A549 (cell line): ENCODE measurements around the gene TFCP2L1. TPM values are rescaled to one million over a fixed set of nuclear protein-coding genes. Genes with fewer than 3 reads are reported as not detected.
A peak's percentile ranks its signal among the peaks of the same experiment; 100 is the strongest.

Experiments used
- ATAC-seq, 2 experiments: fragments of 200-7000 bp in 1 of 2; fragments of >200 bp in 1 of 2; cut with Nextera tagmentation in 1 of 2; cut with Tn5 transposase in 1 of 2; 3 replicates each; pipeline versions ENCODE4 v1.8.0 to v1.9.1; 2018 to 2020; ENCODE audit warnings: mild to moderate bottlenecking in 1 of 2, moderate library complexity in 1 of 2
- CTCF ChIA-PET: fragments of 300-600 bp; sonication (Branson Sonifier 250); formaldehyde crosslinking; extraction: SDS; loops from one replicate; lab custom pipeline; 2021; ENCODE audit warnings: antibody characterized with exemption, inconsistent platforms; lab: Yijun Ruan, JAX
- POLR2A ChIA-PET: fragments of 350-600 bp; formaldehyde crosslinking; extraction: SDS; loops from one replicate; lab custom pipeline; 2021; ENCODE audit warnings: antibody characterized with exemption, inconsistent platforms; lab: Yijun Ruan, JAX
- DNase-seq, 2 experiments: peaks; one replicate each; pipeline versions ENCODE4 v3.0.0 to v3.0.0-alpha.2; 2011 to 2016; ENCODE audit warnings: low read depth in 1 of 2, low spot score in 1 of 2
- FAIRE-seq: peaks from 2 replicates; lab custom pipeline; 2011; peaks lifted over from hg19 to GRCh38; lab: Jason Lieb, UNC
- H3K27ac ChIP-seq, 2 experiments: fragments of >200 bp; sonication (Bioruptor Twin); formaldehyde crosslinking; 3 replicates each; pipeline ENCODE4 v1.5.1; 2016 to 2017
- H3K4me1 ChIP-seq: fragments of >200 bp; sonication (Bioruptor Twin); formaldehyde crosslinking; 3 replicates; pipeline ENCODE4 v1.6.1; 2016
- H3K4me2 ChIP-seq: fragments of >200 bp; sonication (Bioruptor Twin); formaldehyde crosslinking; 3 replicates; pipeline ENCODE4 v1.6.1; 2016
- H3K4me3 ChIP-seq: fragments of >200 bp; sonication (Bioruptor Twin); formaldehyde crosslinking; 3 replicates; pipeline ENCODE4 v1.5.1; 2016
- H3K9me3 ChIP-seq: fragments of >200 bp; sonication (Bioruptor Twin); formaldehyde crosslinking; 3 replicates; pipeline ENCODE4 v1.6.1; 2016
- CBX8 ChIP-seq: fragments of 200-600 bp; sonication (generic); IDR thresholded peaks from 2 replicates; pipeline ENCODE4 v1.6.1; 2016
- EHF ChIP-seq: fragments of 250-450 bp; sonication (Bioruptor Pico); IDR thresholded peaks from 2 replicates; pipeline ENCODE4 v1.5.0; 2020; ENCODE audit warnings: mild to moderate bottlenecking
- FOSB ChIP-seq: fragments of 250-450 bp; sonication (Bioruptor Pico); IDR thresholded peaks from 2 replicates; pipeline ENCODE4 v1.5.0; 2020; ENCODE audit warnings: mild to moderate bottlenecking, moderate library complexity
- FOXS1 ChIP-seq: fragments of 250-450 bp; sonication (Bioruptor Pico); IDR thresholded peaks from 2 replicates; pipeline ENCODE4 v1.5.0; 2020; ENCODE audit warnings: mild to moderate bottlenecking, moderate library complexity
- HDAC2 ChIP-seq: fragments of 200-600 bp; sonication (generic); IDR thresholded peaks from 2 replicates; pipeline ENCODE4 v1.6.1; 2016
- HEYL ChIP-seq: fragments of 250-450 bp; sonication (Bioruptor Pico); IDR thresholded peaks from 2 replicates; pipeline ENCODE4 v1.8.0; 2021; ENCODE audit warnings: mild to moderate bottlenecking, moderate library complexity
- HOXB13 ChIP-seq: fragments of 250-450 bp; sonication (Bioruptor Pico); IDR thresholded peaks from 2 replicates; pipeline ENCODE4 v1.5.0; 2020; ENCODE audit warnings: low read depth, mild to moderate bottlenecking, moderate library complexity
- HOXB5 ChIP-seq: fragments of 250-450 bp; sonication (Bioruptor Pico); IDR thresholded peaks from 2 replicates; pipeline ENCODE4 v1.5.0; 2020; ENCODE audit warnings: mild to moderate bottlenecking, moderate library complexity
- JUN ChIP-seq, 2 experiments: fragments of >200 bp; sonication (Bioruptor Twin); formaldehyde crosslinking; IDR thresholded peaks; 2 replicates in 1 of 2; 3 replicates in 1 of 2; pipeline ENCODE4 v1.6.1; 2016 to 2017
- MAZ ChIP-seq: fragments of 150-350 bp; IDR thresholded peaks from 2 replicates; pipeline ENCODE4 v1.6.1; 2014; ENCODE audit warnings: antibody characterized with exemption, low read depth, low read length, borderline replicate concordance
- MYC ChIP-seq: IDR thresholded peaks from 2 replicates; pipeline ENCODE4 v1.6.1; 2012; ENCODE audit warnings: mild to moderate bottlenecking, inconsistent platforms, low read length, improper control_type of control experiment, borderline replicate concordance
- PHF8 ChIP-seq: fragments of 200-600 bp; sonication (generic); IDR thresholded peaks from 2 replicates; pipeline ENCODE4 v1.6.1; 2016; ENCODE audit warnings: low read depth, mild to moderate bottlenecking, antibody characterized with exemption, moderate library complexity, borderline replicate concordance
- POLR2A ChIP-seq: IDR thresholded peaks from 2 replicates; pipeline ENCODE4 v1.6.1; 2012; ENCODE audit warnings: mild to moderate bottlenecking, low read length
- POLR2AphosphoS2 ChIP-seq: conservative IDR thresholded peaks from 2 replicates; pipeline ENCODE4 v1.6.1; 2012; ENCODE audit warnings: low read length, improper control_type of control experiment, inconsistent platforms
- RFX5 ChIP-seq: fragments of 450-650 bp; IDR thresholded peaks from 2 replicates; pipeline ENCODE4 v1.7.1; 2014; ENCODE audit warnings: antibody characterized with exemption, mild to moderate bottlenecking, moderate library complexity
- ZFP36 ChIP-seq: fragments of 450-650 bp; IDR thresholded peaks from 2 replicates; pipeline ENCODE4 v1.6.1; 2014; ENCODE audit warnings: borderline replicate concordance; ENCODE audit not compliant: partially characterized antibody
- ZSCAN20 ChIP-seq: fragments of 250-450 bp; sonication (Bioruptor Pico); IDR thresholded peaks from 2 replicates; pipeline ENCODE4 v1.8.0; 2022; ENCODE audit warnings: mild to moderate bottlenecking, moderate library complexity
- WGBS: methylation state at CpG from one replicate; pipeline ENCODE4 v1.1.6; 2017; ENCODE audit errors: missing lambda C conversion rate; 5-methylcytosine and 5-hydroxymethylcytosine counted together
- polyA minus RNA-seq: library from RNA; depleted of rRNA, polyadenylated mRNA; stranded (reverse); fragments of >200 nt; gene quantifications from 2 replicates; pipeline ENCODE4 v1.2.3, GENCODE V29; 2011; rRNA and poly(A)+ RNA removed
- polyA plus RNA-seq, 4 experiments: library from polyadenylated mRNA; depleted of rRNA in 3 of 4; stranded (reverse); fragments of >200 nt; fragmentation: RNase III in 1 of 4; extraction: RNeasy Plus Mini Kit Qiagen cat#74134 plus additional on column Dnase treatment in 1 of 4; gene quantifications; 2 replicates in 3 of 4; 3 replicates in 1 of 4; pipeline ENCODE4 v1.2.3, GENCODE V29; 2011 to 2017
- TF ChIP-seq, protein P1 (sequence below): fragments of >200 bp; sonication (Bioruptor Twin); formaldehyde crosslinking; IDR thresholded peaks from 3 replicates; pipeline ENCODE4 v1.5.1; 2016
- TF ChIP-seq, protein P2 (sequence below): fragments of 250-450 bp; sonication (Bioruptor Pico); IDR thresholded peaks from 2 replicates; pipeline ENCODE4 v1.5.0; 2020; ENCODE audit warnings: low read depth, mild to moderate bottlenecking, moderate library complexity
- TF ChIP-seq, protein P3 (sequence below): IDR thresholded peaks from 2 replicates; pipeline ENCODE4 v1.6.1; 2012
- TF ChIP-seq, protein P4 (sequence below): IDR thresholded peaks from 2 replicates; pipeline ENCODE4 v1.6.1; 2012

TFCP2L1 gene, protein sequence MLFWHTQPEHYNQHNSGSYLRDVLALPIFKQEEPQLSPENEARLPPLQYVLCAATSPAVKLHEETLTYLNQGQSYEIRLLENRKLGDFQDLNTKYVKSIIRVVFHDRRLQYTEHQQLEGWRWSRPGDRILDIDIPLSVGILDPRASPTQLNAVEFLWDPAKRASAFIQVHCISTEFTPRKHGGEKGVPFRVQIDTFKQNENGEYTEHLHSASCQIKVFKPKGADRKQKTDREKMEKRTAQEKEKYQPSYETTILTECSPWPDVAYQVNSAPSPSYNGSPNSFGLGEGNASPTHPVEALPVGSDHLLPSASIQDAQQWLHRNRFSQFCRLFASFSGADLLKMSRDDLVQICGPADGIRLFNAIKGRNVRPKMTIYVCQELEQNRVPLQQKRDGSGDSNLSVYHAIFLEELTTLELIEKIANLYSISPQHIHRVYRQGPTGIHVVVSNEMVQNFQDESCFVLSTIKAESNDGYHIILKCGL
- polyA plus RNA-seq (2011; rRNA removed), result 3.1 and 4.3 TPM in 2 replicates
- polyA plus RNA-seq (2012; cell fraction: cytosol; rRNA removed), result 1.0 and 1.1 TPM in 2 replicates
- polyA plus RNA-seq (2012; cell fraction: nucleus; rRNA removed), result 2.3 and 3.5 TPM in 2 replicates
- 1.1 to 1.3 TPM (median 1.1 TPM) in 3 replicates for polyA plus RNA-seq (2017; fragmentation: RNase III; extraction: RNeasy Plus Mini Kit Qiagen cat#74134 plus additional on column Dnase treatment)
- 8.6 and 11.6 TPM in 2 replicates for polyA minus RNA-seq

DNA sequence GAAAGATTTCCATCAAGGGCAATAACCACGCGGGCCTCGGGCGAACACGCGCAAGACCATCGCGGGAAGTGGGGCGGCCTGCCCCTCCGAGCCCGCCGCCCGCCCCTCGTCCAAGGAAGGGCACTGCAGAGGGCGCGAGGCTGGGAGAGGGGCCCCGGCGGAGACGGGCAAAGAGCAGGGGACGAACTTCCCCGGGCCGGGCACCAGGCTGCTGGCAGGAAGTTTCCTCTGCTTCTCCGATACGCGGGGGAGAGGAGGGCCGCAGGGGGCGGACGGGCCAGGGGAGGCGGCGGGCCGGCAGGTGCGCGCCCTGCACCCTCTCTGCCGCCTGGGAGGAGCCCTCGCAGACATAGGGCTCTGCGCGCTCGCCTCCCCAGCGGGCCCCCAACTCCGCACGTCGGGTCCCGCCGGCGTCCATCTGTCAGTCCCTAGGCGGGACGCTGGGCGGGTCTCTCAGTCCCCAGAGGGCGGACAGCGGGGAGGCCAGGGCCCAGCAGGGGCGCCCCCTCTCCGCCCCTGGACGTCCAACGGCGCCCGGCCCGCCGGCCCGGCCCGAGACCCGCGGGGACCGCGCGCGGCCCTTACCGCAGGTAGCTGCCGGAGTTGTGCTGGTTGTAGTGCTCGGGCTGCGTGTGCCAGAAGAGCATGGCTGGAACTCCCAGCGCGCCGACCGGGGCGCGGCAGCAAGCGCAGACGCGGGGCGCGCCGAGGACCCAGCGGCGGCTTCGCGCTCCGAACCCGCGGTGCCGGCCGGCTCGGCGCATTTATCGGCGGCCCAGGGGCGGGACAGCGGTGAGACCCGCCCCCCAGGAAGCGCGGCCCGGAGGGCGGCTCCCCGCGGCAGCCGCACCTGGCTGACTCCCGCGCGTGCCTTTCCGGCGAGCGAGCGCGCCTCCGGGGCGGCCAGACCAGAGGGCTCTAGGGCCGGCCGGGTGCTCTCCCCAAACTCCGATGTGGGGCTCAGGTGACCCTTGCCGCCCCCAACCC is at the start of gene TFCP2L1:
Gene TFCP2L1, minus strand, starts transcription at position 740 of the 987 bp plus-strand sequence. Its CDS starts 93 bp downstream, at position 647.
- FAIRE-seq, result no peak
- WGBS, result 3% methylated on average over 52 of the region's 119 CpGs
- ChIA-PET CTCF (interaction anchor here (1.8 to 2.9 kb wide), 2 partner anchors 12 to 156 kb away, joined by 5 to 24 read pairs; no protein-coding TSS in a partner anchor), POLR2A (no interaction called here)
- H3K4me1 ChIP-seq, result peaks cover 31% of the 10 kb centered on the region
- H3K27ac ChIP-seq, result peak within 1 kb of the TSS; percentile 81 to 83
- TF ChIP-seq ZSCAN20 (CRISPR knock-in tag) (no peak), CBX8 (no peak), RFX5 (no peak), POLR2AphosphoS2 (no peak), HOXB13 (CRISPR knock-in tag) (no peak), JUN (IDR thresholded peaks at IDR 0.05) (0 out of 5 replicates have a peak, but pooled peaks of 1 of the 2 experiments have one; percentile 22), PHF8 (peak; percentile 29; the same call in 1 of the 2 replicates), HEYL (no peak), POLR2A (peak; percentile 63), MAZ (no peak), HOXB5 (no peak), MYC (no peak), FOSB (CRISPR knock-in tag) (no peak), ZFP36 (no peak), HDAC2 (no peak)
- TF ChIP-seq, protein P1, sequence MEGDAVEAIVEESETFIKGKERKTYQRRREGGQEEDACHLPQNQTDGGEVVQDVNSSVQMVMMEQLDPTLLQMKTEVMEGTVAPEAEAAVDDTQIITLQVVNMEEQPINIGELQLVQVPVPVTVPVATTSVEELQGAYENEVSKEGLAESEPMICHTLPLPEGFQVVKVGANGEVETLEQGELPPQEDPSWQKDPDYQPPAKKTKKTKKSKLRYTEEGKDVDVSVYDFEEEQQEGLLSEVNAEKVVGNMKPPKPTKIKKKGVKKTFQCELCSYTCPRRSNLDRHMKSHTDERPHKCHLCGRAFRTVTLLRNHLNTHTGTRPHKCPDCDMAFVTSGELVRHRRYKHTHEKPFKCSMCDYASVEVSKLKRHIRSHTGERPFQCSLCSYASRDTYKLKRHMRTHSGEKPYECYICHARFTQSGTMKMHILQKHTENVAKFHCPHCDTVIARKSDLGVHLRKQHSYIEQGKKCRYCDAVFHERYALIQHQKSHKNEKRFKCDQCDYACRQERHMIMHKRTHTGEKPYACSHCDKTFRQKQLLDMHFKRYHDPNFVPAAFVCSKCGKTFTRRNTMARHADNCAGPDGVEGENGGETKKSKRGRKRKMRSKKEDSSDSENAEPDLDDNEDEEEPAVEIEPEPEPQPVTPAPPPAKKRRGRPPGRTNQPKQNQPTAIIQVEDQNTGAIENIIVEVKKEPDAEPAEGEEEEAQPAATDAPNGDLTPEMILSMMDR, result 0 out of 3 replicates have a peak, but pooled peaks have one; percentile 8
- TF ChIP-seq, protein P2, sequence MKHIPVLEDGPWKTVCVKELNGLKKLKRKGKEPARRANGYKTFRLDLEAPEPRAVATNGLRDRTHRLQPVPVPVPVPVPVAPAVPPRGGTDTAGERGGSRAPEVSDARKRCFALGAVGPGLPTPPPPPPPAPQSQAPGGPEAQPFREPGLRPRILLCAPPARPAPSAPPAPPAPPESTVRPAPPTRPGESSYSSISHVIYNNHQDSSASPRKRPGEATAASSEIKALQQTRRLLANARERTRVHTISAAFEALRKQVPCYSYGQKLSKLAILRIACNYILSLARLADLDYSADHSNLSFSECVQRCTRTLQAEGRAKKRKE (CRISPR knock-in tag), result no peak
- TF ChIP-seq, protein P3, sequence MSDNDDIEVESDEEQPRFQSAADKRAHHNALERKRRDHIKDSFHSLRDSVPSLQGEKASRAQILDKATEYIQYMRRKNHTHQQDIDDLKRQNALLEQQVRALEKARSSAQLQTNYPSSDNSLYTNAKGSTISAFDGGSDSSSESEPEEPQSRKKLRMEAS, result peak; percentile 39; the same call in 1 of the 2 replicates
- peak; percentile 43 to 54 for DNase-seq
- ATAC-seq, result peak; percentile 63 to 74
- H3K9me3 ChIP-seq, result no peaks in the 10 kb centered on the region
- peak within 1 kb of the TSS; percentile 97 for H3K4me2 ChIP-seq
- H3K4me3 ChIP-seq, result peak within 1 kb of the TSS; percentile 90

DNA sequence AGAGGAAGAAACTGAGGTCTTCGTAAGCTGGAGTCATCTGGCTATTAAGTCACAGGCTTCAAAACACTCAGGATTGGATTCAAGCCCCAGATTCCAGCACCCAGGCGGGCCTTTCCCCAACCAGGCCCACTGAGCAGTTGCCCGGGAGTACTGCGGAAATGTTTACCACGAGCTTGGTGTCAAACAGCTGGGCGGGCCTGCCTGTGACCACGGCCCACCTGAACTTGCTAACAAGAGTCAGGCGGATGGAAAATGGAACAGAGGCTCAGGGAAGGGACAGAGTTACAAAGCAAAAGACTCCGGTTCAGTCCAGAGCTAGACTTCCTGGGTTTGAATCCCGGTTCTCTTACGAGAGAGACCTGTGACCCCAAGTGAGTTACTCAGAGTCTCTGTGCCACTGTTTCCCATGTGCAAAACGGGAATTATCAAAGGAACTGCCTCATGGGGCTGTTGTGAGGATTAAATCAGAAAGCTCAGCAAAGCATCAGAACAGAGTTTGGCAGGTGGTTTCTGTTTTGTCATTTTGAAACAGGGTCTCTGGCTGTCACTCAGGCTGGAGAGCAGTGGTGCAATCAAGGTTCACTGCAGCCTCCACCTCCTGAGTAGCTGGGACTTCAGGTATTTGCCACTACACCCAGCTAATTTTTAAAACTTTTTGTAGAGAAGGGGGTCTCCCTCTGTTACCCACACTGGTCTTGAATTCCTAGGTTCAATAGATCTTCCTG is 49.0 kb upstream of the TFCP2L1 start:
- H3K27ac ChIP-seq, result no peak overlapping the region
- ATAC-seq (peak in 1 of 2 experiments; percentile 5; a peak in 2 of 6 replicates), DNase-seq (no peak), FAIRE-seq (no peak)
- ChIA-PET POLR2A (no interaction called here), CTCF (interaction anchor here (0.9 to 1.4 kb wide), 5 partner anchors 11 to 638 kb away, joined by 3 to 4 read pairs (median 3); no protein-coding TSS in a partner anchor)
- peaks cover 7% of the 10 kb centered on the region; the same call in 1 of the 3 replicates for H3K4me1 ChIP-seq
- no peaks in the 10 kb centered on the region for H3K9me3 ChIP-seq
- no peak overlapping the region for H3K4me3 ChIP-seq
- H3K4me2 ChIP-seq, result no peak overlapping the region
- TF ChIP-seq FOXS1, result no peak
- no peak for TF ChIP-seq EHF (CRISPR knock-in tag)
- no peak for TF ChIP-seq HDAC2
- TF ChIP-seq, protein P4, sequence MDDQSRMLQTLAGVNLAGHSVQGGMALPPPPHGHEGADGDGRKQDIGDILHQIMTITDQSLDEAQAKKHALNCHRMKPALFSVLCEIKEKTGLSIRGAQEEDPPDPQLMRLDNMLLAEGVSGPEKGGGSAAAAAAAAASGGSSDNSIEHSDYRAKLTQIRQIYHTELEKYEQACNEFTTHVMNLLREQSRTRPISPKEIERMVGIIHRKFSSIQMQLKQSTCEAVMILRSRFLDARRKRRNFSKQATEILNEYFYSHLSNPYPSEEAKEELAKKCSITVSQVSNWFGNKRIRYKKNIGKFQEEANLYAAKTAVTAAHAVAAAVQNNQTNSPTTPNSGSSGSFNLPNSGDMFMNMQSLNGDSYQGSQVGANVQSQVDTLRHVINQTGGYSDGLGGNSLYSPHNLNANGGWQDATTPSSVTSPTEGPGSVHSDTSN, result no peak
- 87% methylated on average over 7 of the region's 12 CpGs for WGBS
